ENCODE data around the gene NCKAP5L.

NCKAP5L gene

GRCh38 chr12:49741882-49742620, 86.2 kb downstream of the NCKAP5L start:
- H3K4me1 ChIP-seq (ENCODE audit: low read depth, poor library complexity, severe bottlenecking) = peaks cover 40% of the 10 kb centered on the region
- H4K20me1 ChIP-seq (ENCODE audit: insufficient read depth) = peaks cover 33% of the 10 kb centered on the region
- H3K4me3 ChIP-seq (IDR thresholded peaks at IDR 0.05; ENCODE audit: insufficient read depth, low read depth, low read length) = peak overlapping the region; percentile 33
- peak overlapping the region; percentile 91 for H3K27ac ChIP-seq
- TF ChIP-seq, protein P1, sequence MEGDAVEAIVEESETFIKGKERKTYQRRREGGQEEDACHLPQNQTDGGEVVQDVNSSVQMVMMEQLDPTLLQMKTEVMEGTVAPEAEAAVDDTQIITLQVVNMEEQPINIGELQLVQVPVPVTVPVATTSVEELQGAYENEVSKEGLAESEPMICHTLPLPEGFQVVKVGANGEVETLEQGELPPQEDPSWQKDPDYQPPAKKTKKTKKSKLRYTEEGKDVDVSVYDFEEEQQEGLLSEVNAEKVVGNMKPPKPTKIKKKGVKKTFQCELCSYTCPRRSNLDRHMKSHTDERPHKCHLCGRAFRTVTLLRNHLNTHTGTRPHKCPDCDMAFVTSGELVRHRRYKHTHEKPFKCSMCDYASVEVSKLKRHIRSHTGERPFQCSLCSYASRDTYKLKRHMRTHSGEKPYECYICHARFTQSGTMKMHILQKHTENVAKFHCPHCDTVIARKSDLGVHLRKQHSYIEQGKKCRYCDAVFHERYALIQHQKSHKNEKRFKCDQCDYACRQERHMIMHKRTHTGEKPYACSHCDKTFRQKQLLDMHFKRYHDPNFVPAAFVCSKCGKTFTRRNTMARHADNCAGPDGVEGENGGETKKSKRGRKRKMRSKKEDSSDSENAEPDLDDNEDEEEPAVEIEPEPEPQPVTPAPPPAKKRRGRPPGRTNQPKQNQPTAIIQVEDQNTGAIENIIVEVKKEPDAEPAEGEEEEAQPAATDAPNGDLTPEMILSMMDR (conservative IDR thresholded peaks at IDR 0.05; ENCODE audit: low read depth, low read length) = no peak
- peak overlapping the region; percentile 35 for H2AFZ ChIP-seq (ENCODE audit: low read depth)
- H3K27me3 ChIP-seq (ENCODE audit: insufficient read depth, low read depth) = no peaks in the 10 kb centered on the region
- peak overlapping the region; percentile 84 for H3K4me2 ChIP-seq
- H3K36me3 ChIP-seq (ENCODE audit: insufficient read depth) = no peaks in the 10 kb centered on the region
- peak overlapping the region; percentile 88 for H3K9ac ChIP-seq
- peaks cover 53% of the 10 kb centered on the region for H3K79me2 ChIP-seq (ENCODE audit: insufficient read depth, low read depth)

Measured in KMS-11 (cell line).